HG03159 (cell line): ENCODE data around the gene ZNF789.
A peak's percentile ranks its signal among the peaks of the same experiment; 100 is the strongest.
"Not testable (repeated sequence)": the region's sequence is repeated elsewhere in the genome, so short reads cannot be mapped to it uniquely, and the experiment has no call there.

ENCODE experiments used
- ATAC-seq: cut with Tn5 transposase; IDR thresholded peaks from one replicate; pipeline ENCODE4 v1.9.1; 2021; ENCODE audit warnings: mild to moderate bottlenecking, moderate library complexity; ENCODE audit not compliant: unreplicated experiment

ZNF789 gene

DNA sequence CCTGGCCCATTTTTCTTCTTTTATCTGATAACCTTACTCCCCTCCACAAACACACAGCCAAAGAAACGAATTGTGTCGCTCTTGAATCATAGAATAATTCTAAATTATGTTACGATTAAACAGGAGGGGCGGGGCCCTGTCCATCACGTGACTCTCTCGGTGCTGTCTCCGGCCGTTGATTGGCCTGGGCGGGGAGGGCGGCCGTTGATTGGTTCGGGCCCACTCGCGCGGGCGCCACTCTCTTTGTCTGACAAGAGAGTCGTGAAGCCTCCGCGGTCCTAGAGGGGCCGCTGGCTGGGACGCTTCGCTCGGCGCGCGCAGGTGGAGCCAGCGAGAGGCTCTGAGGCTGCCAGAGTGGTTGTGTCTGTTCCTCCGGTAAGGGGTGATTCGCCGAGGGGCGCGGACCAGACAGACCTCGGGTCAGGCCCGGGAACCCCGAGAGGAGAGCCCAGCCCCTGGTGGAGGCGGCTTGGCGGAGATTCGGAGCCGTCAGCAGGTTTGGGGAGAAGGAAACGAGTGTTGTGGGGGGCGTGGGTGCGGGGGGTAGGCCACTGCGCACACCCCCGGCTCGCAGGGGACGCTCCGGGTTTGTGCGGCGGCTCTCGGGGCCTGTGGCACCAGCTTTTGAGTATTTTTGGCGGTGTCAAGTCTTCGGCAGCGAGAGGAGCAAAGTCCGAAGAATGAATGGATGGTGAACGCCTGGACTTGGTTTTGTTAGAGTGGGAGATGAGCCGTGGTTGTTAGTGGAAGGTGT lies at the start of gene ZNF789:
TSS of gene ZNF789 (plus strand) at position 330 of the 754 bp plus-strand sequence. CDS start 3,567 bp downstream, outside the sequence.
- peak; percentile 89 for ATAC-seq

GRCh38 chr7:99424932-99425730 lies 47.6 kb upstream of the ZNF789 start:
- ATAC-seq = no peak

GRCh38 chr7:99428972-99429566 lies 43.6 kb upstream of the ZNF789 start:
- ATAC-seq = no peak

DNA sequence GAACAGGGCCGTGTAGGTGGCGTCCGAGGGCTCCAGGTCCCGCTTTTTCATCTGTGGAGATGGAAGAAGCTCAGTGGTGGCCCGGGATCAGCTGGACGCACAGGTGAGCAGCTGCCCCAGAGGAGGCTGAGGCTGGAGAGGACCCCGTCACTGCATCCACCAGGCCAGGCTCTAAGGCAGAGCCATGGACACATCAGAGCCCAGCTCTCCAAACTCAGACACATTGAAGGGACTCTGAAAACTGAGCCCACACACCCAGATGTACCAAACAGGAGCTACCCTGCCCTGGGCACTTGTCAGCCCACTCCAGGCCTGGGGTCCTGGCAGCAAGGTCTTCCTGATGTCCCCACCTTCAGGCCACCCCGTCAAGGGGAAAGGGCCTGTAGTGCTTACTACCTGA lies 42.9 kb upstream of the ZNF789 start:
- ATAC-seq = no peak

DNA sequence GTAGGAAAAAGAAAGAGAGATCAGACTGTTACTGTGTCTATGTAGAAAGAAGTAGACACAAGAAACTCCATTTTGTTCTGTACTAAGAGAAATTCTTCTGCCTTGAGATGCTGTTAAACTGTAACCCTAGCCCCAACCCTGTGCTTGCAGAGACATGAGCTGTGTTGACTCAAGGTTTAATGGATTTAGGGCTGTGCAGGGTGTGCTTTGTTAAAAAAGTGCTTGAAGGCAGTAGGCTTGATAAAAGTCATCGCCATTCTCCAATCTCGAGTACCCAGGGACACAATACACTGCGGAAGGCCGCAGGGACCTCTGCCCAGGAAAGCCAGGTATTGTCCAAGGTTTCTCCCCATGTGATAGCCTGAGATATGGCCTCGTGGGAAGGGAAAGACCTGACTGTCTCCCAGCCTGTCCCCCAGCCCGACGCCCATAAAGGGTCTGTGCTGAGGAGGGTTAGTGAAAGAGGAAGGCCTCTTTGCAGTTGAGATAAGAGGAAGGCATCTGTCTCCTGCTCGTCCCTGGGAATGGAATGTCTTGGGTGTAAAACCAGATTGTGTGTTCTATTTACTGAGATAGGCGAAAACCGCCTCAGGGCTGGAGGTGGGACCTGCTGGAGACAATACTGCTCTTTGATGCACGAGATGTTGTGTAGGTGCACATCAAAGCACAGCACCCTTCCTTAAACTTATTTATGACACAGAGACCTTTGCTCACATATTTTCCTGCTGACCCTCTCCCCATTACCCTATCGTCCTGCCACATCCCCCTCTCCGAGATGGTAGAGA lies 40.7 kb upstream of the ZNF789 start:
- ATAC-seq = not testable (repeated sequence)

DNA sequence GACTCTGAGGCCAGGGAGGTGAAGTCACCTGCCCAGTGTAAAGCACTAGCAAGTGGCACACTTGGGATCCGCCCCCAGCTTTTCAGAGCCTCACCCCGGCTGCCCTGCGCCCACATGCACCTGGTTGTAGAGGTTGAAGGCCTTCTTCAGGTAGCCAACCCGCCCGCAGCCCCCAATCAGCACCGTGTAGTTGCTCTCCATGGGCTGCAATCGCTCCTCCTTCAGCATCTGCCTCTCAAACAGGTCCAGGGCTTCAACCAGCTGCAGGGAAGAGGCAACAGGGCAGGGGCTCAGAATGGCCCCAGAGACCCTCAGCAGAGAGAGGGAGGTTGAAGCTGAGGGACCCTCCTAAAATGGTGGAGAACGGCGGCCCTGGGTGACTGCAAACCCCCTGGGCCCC lies 39.5 kb upstream of the ZNF789 start:
- no peak for ATAC-seq

DNA sequence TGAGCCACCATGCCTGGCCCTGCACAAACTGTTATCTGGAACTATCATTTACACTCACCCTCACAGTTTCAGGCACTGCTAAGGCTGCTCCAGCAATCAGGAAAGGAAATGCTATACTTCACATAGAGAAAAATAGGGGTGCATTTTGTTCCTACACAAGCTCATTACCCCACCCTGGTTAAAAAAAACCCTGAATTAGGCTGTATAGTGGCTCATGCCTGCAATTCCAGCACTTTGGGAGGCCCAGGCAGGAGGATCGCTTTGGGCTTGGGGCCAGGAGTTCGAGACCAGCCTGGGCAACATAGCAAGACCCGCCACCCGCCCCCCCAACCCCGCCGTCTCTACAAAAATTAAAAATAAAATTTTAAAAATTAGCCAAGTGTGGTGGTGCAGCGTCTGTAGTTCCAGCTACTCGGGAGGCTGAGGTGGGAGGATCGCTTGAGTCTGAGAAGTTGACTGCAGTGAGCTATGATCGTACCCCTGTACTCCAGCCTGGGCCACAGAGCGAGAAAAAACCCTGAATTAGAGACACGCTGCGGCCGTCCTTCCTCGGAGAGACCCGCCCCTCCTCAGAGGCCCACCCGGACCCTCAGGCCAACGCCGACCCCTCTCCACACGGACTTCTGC lies 34.6 kb upstream of the ZNF789 start:
- ATAC-seq = peak; percentile 3

DNA sequence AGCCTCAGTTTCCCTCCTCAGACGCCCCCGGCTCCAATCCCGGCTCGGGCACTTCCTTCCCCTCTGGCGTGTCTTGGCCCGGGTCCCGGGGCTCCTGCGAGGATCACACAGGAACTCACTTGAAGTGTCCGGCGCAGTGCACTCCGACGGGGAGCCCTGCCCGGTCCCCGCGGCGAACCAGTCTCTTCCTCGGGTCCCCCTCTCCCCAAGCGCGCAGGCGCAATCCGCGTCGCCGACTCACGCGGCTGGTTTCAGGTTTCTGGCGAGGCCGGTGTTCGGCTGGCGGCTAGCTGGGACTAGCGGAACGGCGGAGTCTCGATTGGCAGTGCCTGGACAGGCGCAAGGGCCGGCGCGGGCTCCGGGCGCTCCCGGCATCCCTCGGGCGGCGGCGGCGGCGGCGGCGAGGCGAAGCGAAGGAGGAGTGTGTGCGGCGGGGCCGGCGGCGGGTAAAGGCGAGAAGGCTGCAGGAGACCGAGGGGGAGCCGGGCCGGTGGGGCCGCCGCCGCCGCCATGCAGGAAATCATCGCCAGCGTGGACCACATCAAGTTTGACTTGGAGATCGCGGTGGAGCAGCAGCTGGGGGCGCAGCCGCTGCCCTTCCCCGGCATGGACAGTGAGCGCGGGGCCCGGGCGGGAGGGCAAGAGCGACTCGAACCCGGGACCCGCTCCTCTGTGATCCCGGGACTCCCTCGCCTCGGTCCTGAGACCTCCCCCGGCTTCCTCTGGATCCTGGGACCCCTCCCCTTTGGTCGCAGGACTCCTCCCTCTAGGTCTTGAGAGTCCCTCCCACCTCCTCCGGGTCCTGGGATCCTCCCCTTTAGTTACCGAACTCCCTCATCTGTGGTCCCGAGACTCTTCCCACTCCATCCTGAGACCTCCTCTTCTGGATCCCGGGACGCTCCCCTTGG lies 33.9 kb upstream of the ZNF789 start, which contains the start of the genes CPSF4 and PTCD1:
TSS of gene CPSF4 (plus strand) at position 371 of the 908 bp plus-strand sequence. CDS start at position 511, 140 bp downstream.
TSS of gene PTCD1 (minus strand) at position 226 of the 908 bp plus-strand sequence. CDS start 3,556 bp downstream, outside the sequence.
- ATAC-seq = peak; percentile 92

DNA sequence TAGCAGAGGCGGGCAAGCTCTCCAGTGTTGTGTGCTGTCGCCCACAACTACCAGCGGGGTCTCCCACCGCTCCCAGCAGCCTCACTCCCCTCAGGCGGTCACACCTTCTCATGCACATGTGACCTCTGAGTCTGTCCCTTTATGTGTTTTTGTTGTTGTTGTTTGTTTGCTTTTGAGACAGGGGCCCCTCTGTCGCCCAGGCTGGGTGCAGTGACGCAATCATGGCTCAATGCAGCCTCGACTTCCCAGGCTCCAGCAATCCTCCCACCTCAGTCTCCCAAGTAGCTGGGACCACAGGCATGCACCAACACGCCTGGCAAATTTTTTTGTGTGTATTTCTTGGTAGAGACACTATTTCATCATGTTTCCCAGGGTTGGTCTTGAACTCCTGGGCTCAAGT lies 32.5 kb upstream of the ZNF789 start:
- ATAC-seq = no peak

DNA sequence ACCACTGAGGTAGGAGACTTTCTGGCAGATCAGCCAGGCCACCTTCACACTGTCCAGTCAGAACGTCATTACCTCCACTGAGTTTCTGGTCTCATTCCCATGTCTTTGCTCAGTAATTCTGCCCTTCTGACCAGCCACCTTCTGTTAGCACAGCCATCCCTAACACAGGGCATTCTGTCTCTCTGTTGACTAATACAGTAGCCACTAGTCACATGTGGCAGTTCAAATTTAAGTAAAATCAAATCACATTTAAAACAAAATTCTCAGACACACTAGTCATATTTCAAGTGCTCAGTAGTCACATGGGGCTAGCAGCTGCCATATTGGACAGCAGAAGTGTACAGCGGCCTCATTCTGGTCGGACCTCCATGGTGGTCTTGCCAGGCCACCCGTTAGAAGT lies 26.6 kb upstream of the ZNF789 start:
- no peak for ATAC-seq

DNA sequence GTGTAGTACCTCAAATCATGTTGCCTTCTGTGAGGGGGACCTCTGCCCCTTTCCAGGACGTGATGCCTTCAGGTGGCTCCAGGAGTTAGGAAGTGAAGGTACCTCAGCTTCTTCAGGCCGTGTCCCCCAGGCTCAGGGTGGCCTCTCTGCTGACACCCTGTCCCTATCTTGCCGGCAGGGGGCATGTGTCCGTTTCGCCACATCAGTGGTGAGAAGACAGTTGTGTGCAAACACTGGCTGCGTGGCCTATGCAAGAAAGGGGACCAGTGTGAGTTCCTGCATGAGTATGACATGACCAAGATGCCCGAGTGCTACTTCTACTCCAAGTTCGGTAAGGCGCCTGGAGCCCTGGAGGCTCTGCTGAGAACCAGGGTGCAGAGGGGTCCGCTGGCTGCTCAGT lies 24.7 kb upstream of the ZNF789 start:
- no peak for ATAC-seq

DNA sequence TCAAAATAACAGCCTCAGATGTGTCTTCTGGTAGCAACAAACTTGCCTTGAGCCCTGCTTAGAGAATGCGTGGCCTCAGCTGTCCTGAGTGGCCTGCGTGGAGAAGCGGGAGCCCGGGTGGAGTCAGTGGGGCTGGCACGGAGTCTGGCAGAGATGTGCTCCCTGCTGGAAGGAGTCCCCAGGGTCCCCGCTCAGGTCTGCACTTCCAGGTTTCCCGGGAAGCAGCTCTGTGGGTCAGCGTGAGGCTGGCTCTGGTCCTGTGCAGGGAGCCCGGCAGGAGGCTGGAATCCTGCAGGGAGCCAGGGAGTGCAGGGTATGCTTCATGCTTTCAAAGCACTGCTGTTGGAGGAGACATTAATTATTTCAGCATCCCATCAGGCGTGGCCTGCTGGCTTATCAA lies 23.8 kb upstream of the ZNF789 start:
- ATAC-seq = no peak

DNA sequence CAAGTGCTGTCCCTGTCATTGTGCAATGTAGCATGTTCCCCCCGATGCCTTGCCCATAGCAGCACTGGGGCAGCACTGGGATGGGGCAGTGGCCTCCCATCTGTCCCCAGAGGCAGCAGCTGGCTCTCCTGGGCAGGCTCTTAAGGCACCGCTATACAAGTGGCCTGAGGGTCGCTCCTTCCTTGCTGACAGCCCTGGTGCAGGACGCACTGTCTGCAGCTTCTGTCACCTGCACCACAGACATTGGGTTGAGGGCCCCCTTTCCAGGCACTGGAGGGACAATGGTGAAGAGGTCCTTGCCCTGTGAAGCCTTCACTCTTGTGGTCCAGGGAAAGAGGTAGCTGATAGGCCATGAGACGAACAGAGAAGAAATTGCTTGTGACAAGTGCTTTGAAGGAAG lies 23.4 kb upstream of the ZNF789 start:
- no peak for ATAC-seq

- no peak for ATAC-seq
Measured at GRCh38 chr7:99451936-99452335, 20.8 kb upstream of the ZNF789 start.

DNA sequence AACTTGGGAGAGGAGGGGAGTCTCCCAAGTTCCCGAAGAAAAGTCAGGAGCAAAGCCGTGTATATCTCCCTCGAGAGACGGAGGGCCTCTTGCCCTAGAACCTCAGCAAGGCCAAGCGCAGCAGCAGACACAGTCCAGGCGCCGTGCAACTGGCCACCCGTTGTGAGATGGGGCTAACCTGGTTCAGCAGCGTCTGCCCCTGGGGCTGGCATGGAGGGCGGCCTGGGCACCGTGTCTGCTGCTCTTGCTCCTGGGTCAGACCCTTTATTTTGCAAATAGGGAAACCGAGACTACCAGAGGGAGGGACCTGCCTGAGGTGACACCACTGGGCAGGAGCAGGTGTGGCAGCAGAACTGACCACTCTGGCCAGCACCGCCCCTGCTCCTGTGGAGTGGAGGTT lies 20.1 kb upstream of the ZNF789 start:
- no peak for ATAC-seq

DNA sequence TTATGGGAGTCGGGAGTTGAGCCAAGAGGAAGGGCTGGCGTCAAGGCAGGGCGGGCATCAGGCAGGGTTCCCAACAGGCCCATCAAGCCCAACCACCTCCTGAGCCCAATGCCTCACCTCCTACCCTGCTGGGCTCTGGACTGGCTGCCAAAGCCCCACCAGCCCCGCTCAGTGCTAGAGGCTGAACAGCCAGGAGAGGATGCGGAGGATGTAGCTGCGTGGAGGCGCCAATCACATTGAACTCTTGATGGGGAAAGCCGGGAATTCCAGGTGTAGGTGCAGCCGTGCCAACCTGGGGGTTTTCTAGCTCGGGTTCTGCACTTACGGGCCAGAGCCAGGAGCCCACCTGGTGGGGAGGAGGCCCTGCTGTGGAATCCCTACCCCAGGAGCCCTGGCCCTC lies 19.6 kb upstream of the ZNF789 start:
- no peak for ATAC-seq

- ATAC-seq = no peak
Measured at GRCh38 chr7:99455874-99456273, 16.8 kb upstream of the ZNF789 start.

- no peak for ATAC-seq
Measured at GRCh38 chr7:99456288-99456687, 16.4 kb upstream of the ZNF789 start.

- no peak for ATAC-seq
Measured at GRCh38 chr7:99457050-99457649, 15.5 kb upstream of the ZNF789 start.
